Loucy (cell line): ENCODE results near the gene CPXM2.

Experiments used
- CTCF ChIP-seq: fragments of 200-600 bp; sonication (generic); conservative IDR thresholded peaks from 2 replicates; pipeline ENCODE4 v1.5.1; 2014; ENCODE audit warnings: mild to moderate bottlenecking, antibody characterized with exemption, low read length
- EZH2phosphoT487 ChIP-seq: fragments of 200-600 bp; IDR thresholded peaks from 2 replicates; pipeline ENCODE4 v1.6.1; 2018; ENCODE audit warnings: antibody characterized with exemption, mild to moderate bottlenecking, moderate library complexity, borderline replicate concordance

DNA sequence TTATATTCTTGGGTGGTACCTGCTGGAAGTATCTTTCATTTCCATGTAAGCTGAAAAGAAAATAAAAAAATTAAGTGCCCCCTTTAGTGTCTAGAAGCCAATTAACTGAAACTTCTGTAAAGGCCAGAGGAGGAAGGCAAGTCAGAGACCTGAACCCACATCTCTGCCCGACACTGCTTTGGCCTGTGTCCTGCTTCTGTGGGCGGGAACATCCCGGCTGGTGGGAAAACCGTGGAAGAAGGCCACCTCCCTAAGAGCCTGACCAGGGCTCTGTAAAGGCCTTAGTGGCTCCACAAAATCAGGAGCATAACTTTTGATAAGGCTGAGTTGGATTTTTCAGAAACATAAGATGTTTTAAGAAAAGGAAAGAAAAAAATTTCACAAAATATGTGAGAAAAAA, 9.4 kb downstream of the CPXM2 start:
- no peak for TF ChIP-seq CTCF
- no peak for TF ChIP-seq EZH2phosphoT487
